GM13977 (cell line): Measurements from ENCODE around the gene RNF44.
"Not testable (repeated sequence)": the region's sequence is repeated elsewhere in the genome, so short reads cannot be mapped to it uniquely, and the experiment has no call there.

Experiments
- DNase-seq: peaks from one replicate; pipeline ENCODE4 v3.0.0; 2012; ENCODE audit warnings: low spot score
- CTCF ChIP-seq: IDR thresholded peaks from 2 replicates; pipeline ENCODE4 v1.5.1; 2012; ENCODE audit warnings: mild to moderate bottlenecking, control low read depth; ENCODE audit not compliant: insufficient read depth; ENCODE audit errors: extremely low read depth, missing control alignments
- in situ Hi-C: fragments of 300-500 bp; cut with MboI; formaldehyde crosslinking; loops from one replicate; pipeline ENCODE4 v1.12.0; 2022; ENCODE audit warnings: low sequenced_read_pairs, low pct_unique_long_range_greater_than_20kb, mixed read lengths, inconsistent platforms; ENCODE audit not compliant: unreplicated experiment

RNF44 gene

DNA sequence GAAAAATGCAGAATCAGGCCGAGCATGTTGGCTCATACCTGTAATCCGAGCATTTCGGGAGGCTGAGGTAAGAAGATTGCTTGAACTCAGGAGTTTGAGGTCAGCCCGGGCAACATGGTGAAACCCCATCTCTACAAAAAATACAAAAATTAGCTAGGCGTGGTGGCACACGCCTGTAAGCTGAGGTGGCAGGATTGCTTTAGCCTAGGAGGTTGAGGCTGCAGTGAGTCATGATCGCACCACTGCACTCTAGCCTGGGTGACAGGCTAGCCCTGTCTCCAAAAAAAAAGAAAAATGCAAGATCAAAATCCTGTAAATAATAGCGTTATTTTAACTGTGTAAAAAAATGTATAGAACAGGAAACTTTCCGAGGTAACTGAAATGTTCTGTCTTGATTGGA lies 39.4 kb downstream of the RNF44 start:
- in situ Hi-C loops, result no loop called here
- TF ChIP-seq CTCF, result no peak
- DNase-seq, result no peak

DNA sequence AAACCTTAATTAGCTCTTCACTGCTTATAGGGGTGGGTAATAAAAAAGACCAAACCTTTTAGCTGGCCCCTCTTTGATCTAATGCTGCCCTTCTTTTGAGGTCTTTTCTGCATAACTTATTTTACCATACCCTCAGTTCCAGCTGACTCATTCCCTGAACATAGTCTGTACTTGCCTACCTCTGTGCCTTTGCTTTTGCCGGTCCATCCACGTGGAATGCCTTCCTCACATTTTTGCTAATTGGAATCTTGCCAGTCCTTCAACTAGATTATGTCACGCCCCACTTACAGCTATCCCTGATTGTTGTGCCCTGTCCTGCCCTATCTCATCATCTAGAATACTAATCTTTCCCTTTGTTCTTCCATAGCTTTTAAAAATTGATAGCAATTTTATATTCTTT lies 44.8 kb downstream of the RNF44 start:
- in situ Hi-C loops, result no loop called here
- no peak for TF ChIP-seq CTCF
- no peak for DNase-seq

DNA sequence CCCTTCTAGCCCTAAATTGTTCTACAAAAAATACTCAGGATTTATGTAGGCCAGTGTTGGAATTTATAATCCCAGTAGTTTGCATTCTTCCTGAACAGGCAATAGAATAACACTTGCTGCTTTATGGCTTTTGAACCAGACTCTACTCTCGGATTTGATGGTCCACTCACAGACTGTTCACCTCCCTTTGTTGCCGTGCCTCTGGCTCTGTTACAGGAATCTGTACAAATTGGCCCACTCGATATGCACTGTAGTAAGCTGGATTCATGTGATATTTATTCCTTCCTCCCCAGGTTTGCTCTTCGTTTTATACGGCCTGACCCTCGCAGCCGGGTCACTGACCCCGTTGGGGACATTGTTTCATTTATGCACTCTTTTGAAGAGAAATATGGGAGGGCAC lies 45.3 kb downstream of the RNF44 start:
- in situ Hi-C loops, result no loop called here
- DNase-seq, result no peak
- TF ChIP-seq CTCF, result no peak

DNA sequence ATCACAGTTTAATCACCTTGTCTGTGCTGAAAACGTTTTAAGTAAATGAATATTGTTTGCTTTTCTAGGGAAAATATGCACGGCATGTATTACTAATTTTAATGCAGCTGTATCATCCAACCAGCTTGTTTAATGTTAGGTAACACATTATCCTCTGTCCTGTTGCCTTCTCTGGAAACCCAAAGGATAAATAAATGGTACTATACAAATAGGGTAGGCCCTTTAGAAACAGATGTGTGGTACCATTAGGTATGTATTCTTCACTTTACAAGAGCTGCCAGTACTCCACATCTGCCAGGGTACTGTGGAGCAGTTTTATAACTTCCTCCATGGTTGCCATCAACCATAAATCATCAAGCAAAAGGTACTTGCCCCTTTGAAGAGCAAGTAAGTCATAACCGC lies 46.1 kb downstream of the RNF44 start:
- no peak for TF ChIP-seq CTCF
- no peak for DNase-seq
- in situ Hi-C loops, result no loop called here

DNA sequence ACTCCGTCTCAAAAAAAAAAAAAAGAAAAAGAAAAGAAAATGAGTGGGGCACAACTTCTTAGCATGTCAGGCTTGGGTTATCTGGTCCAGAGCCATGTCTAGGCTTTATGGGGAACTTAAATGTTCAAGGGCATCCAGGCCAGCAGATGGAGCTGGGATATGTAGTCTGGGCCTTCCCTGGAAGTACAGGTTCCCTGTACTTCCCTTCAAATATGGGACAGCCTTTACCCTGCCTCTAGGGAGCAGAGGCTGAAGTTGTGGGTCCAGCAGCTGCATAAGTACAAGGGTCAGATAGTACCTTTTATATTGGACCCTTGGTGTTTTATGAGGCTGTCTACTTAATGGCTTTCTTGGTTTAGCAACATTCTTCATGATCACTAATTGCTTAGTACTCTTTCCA lies 46.9 kb downstream of the RNF44 start:
- no peak for TF ChIP-seq CTCF
- no peak for DNase-seq
- in situ Hi-C loops, result no loop called here

DNA sequence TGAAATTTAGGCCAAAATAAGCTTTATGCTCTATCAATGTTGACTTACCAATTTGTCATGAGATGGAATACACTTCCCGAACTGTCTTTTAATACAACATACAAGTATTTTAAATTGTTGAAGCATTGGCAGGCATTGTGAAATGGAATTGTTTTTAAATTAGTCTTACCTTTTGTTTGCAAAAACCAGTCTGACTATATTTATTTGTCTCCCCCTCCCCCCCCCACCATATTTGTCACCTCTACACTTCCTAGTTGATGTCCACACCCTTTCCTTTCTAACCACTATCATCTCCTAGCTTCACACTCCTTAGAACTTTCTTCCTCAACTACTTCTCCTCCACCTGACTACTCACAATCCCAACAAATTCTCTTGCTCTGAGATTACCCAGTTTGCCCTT lies 48.1 kb downstream of the RNF44 start:
- in situ Hi-C loops, result no loop called here
- no peak for DNase-seq
- TF ChIP-seq CTCF, result no peak

DNA sequence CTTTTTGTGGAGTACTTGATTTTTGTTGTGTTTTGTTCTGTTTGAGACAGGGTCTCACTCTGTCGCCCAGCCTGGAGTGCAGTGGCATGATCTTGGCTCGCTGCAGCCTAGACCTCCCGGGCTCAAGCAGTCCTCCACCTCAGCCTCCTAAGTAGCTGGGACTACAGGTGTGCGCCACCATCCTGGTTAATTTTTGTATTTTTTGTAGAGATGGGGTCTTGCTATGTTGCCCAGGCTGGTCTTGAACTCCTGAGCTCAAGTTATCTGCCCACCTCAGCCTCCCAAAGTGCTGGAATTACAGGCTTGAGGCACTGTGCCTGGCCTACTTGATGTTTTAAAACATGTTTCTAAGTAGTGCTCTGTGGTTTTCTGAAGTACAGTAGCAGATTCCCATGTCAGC lies 50.0 kb downstream of the RNF44 start:
- in situ Hi-C loops, DNase-seq: not testable (repeated sequence)
